ENCODE measurements around the gene TSEN2.
"Not testable (repeated sequence)": the region's sequence is repeated elsewhere in the genome, so short reads cannot be mapped to it uniquely, and the experiment has no call there.

Gene TSEN2

GRCh38 chr3:12472796-12473195 is 11.5 kb upstream of the TSEN2 start:
- DNase-seq, result no peak

- DNase-seq, result no peak
Measured at GRCh38 chr3:12473511-12473910, 10.8 kb upstream of the TSEN2 start.

- DNase-seq, result no peak
Measured at GRCh38 chr3:12476238-12476897, 7.9 kb upstream of the TSEN2 start.

GRCh38 chr3:12477256-12477655 is 7.0 kb upstream of the TSEN2 start:
- no peak for DNase-seq

GRCh38 chr3:12478326-12478725 is 6.0 kb upstream of the TSEN2 start:
- no peak for DNase-seq

- not testable (repeated sequence) for DNase-seq
Measured at GRCh38 chr3:12479198-12479597, 5.1 kb upstream of the TSEN2 start.

- no peak for DNase-seq
Measured at GRCh38 chr3:12479919-12480427, 4.3 kb upstream of the TSEN2 start.

GRCh38 chr3:12483410-12483809 is 870 bp upstream of the TSEN2 start:
- no peak for DNase-seq

- no peak for DNase-seq
Measured at GRCh38 chr3:12483872-12484197, 445 bp upstream of the TSEN2 start.

- no peak for DNase-seq
Measured at GRCh38 chr3:12484983-12485327, 675 bp downstream of the TSEN2 start.

- DNase-seq, result no peak
Measured at GRCh38 chr3:12486001-12486400, 1.7 kb downstream of the TSEN2 start.

- no peak for DNase-seq
Measured at GRCh38 chr3:12486916-12487315, 2.6 kb downstream of the TSEN2 start.

- DNase-seq, result no peak
Measured at GRCh38 chr3:12487336-12487735, 3.1 kb downstream of the TSEN2 start.

GRCh38 chr3:12487786-12488185 is 3.5 kb downstream of the TSEN2 start:
- DNase-seq, result no peak

GRCh38 chr3:12489368-12489767 is 5.1 kb downstream of the TSEN2 start:
- DNase-seq, result no peak

GRCh38 chr3:12489832-12490231 is 5.6 kb downstream of the TSEN2 start:
- DNase-seq, result no peak

GRCh38 chr3:12490547-12490946 is 6.3 kb downstream of the TSEN2 start:
- no peak for DNase-seq

- no peak for DNase-seq
Measured at GRCh38 chr3:12495749-12496452, 11.6 kb downstream of the TSEN2 start.

GRCh38 chr3:12496453-12496761 is 12.1 kb downstream of the TSEN2 start:
- DNase-seq, result no peak

- DNase-seq, result no peak
Measured at GRCh38 chr3:12499474-12499873, 15.2 kb downstream of the TSEN2 start.

- no peak for DNase-seq
Measured at GRCh38 chr3:12501360-12502020, 17.2 kb downstream of the TSEN2 start.

GRCh38 chr3:12503126-12503957 is 19.1 kb downstream of the TSEN2 start:
- DNase-seq, result no peak

GRCh38 chr3:12506201-12506709 is 22.0 kb downstream of the TSEN2 start:
- no peak for DNase-seq
